Measurements from ENCODE around the gene NR2F6. TPM values are rescaled to one million over a fixed set of nuclear protein-coding genes. Genes with fewer than 3 reads are reported as not detected.
A peak's percentile ranks its signal among the peaks of the same experiment; 100 is the strongest.

The NR2F6 gene
- total and polyA plus RNA-seq, 2 of the 4 experiments (the other 2 are of a cell fraction), result 8.4 to 20.5 TPM

DNA sequence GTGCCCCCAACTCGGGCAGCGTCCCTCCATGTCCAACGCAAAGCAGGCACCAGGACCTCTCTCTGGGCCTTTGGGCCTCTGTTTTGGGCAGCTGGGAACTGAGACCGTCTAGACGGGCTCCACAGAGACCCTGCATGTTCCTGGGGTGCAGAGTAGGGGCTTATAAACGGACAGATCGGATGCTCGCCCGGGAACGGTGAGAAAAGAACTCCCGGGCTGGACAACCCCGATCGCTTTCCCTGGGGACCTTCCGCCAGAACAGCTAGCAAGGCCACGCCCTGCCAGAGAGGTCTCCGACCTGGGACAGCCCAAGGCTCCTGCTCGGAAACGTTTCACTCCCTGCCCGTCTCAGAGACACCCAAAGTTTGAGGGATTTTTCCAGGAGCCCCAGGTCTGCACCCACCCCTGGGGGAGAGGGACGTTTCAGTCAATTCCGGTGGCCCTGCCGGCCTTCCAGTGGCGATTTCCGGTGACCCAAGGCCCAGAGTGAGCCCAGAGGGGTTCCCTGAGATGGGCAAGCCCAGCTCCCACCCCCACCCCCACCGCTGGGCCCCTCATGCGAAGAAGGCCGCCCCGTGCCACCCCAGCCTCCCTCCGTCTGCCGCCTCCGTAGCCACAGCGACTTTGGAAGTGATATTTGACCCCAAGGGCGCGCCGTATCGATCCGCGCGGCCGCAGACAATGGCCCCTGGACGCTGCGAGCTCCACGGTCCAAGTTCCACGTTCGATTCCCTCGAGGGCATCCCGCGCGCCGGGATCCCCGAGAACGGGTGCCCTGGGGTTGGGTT is 1.7 kb downstream of the NR2F6 start:
- peak; percentile 7; the same call in 1 of the 2 replicates for ATAC-seq (ENCODE audit: low read depth)
- Histone ChIP-seq H2BK5ac (ENCODE audit: low read depth, low read length, poor library complexity, severe bottlenecking) (peak overlapping the region; percentile 6), H3K4ac (ENCODE audit: low read depth, low read length) (peak overlapping the region; percentile 95), H3K4me2 (ENCODE audit: low read depth, low read length) (peak overlapping the region; percentile 78), H3K9me1 (ENCODE audit: insufficient read depth, low read length) (0 out of 2 replicates have a peak, but pooled peaks cover 3% of the 10 kb centered on the region), H2AFZ (replicated peaks; ENCODE audit: low read length, poor library complexity) (peak overlapping the region; percentile 93), H3K23ac (ENCODE audit: low read depth, low read length) (peak overlapping the region; percentile 97), H4K91ac (ENCODE audit: insufficient read depth, low read depth, low read length) (peak overlapping the region; percentile 83), H3K14ac (replicated peaks; ENCODE audit: low read depth, low read length) (peak overlapping the region; percentile 91), H3K56ac (ENCODE audit: extremely low read depth, insufficient read depth, low read length) (peak overlapping the region; percentile 86), H3K9ac (ENCODE audit: low read depth, low read length) (peak overlapping the region; percentile 74), H3K9me3 (ENCODE audit: control insufficient read depth, insufficient read depth, low read length) (no peaks in the 10 kb centered on the region), H3K27me3 (ENCODE audit: control insufficient read depth, insufficient read depth, low read length) (no peaks in the 10 kb centered on the region), H3K4me1 (ENCODE audit: control insufficient read depth, insufficient read depth, low read length) (peaks cover 10% of the 10 kb centered on the region), H3K79me1 (ENCODE audit: low read depth in 1 of 2, low read length in 2 of 2) (peaks cover 22 to 47% of the 10 kb centered on the region in 2 experiments), H4K5ac (ENCODE audit: low read depth, low read length) (peak overlapping the region; percentile 61), H3K27ac (ENCODE audit: insufficient read depth, low read length) (peak overlapping the region; percentile 69), H4K8ac (ENCODE audit: low read depth in 2 of 2, low read length in 2 of 2) (peak overlapping the region; percentile 64 to 89; a peak in 3 of 4 replicates), H3K18ac (ENCODE audit: low read depth, low read length) (peak overlapping the region; percentile 36; the same call in 1 of the 2 replicates), H2AK5ac (ENCODE audit: low read depth, low read length) (peak overlapping the region; percentile 93), H2BK15ac (ENCODE audit: low read depth, low read length) (peak overlapping the region; percentile 9; the same call in 1 of the 3 replicates), H2AK9ac (replicated peaks; ENCODE audit: low read depth, low read length, poor library complexity) (peak overlapping the region; percentile 98), H4K20me1 (ENCODE audit: insufficient read depth, low read length) (peaks cover 28% of the 10 kb centered on the region), H3K36me3 (ENCODE audit: control insufficient read depth, insufficient read depth, low read length) (peaks cover 8% of the 10 kb centered on the region; the same call in 1 of the 2 replicates), H3K4me3 (ENCODE audit: insufficient read depth, low read depth, low read length) (peak overlapping the region; percentile 90), H2BK120ac (ENCODE audit: low read depth, low read length) (peak overlapping the region; percentile 62), H2BK20ac (ENCODE audit: low read depth, low read length) (0 out of 2 replicates have a peak overlapping the region, but pooled peaks have one; percentile 10)
- in situ Hi-C loops (cut with MboI; ENCODE audit: low sequenced_read_pairs), result no loop called here
- 8% methylated on average over 9 of the region's 52 CpGs; no CpG with 5 or more reads in 1 of the 2 experiments for WGBS, 2 experiments (ENCODE audit: extremely low coverage in 2 of 2, insufficient read length in 1 of 2)
- ChIA-PET CTCF (no interaction called here), POLR2A (ENCODE audit: unreplicated experiment) (no interaction called here)
- intact Hi-C loops (cut with micrococcal nuclease), result no loop called here
- BruUV-seq (replicated peaks), result no TSS peak
- peak; percentile 20 for DNase-seq
- dilution Hi-C loops (cut with HindIII; ENCODE audit: low sequenced_read_pairs, unreplicated experiment), result no loop called here
- TF ChIP-seq NFE2L2 (IDR thresholded peaks at IDR 0.05; ENCODE audit: low read depth, low read length) (no peak), RAD21 (IDR thresholded peaks at IDR 0.05; ENCODE audit: low read length) (no peak), POLR2A (IDR thresholded peaks at IDR 0.05; ENCODE audit: low read depth, low read length) (no peak), ELK1 (IDR thresholded peaks at IDR 0.05; ENCODE audit: borderline replicate concordance, low read depth, low read length) (no peak), SMC3 (IDR thresholded peaks at IDR 0.05; ENCODE audit: low read depth, low read length) (no peak), CHD1 (IDR thresholded peaks at IDR 0.05; ENCODE audit: low read depth, low read length) (no peak), RCOR1 (IDR thresholded peaks at IDR 0.05; ENCODE audit: insufficient replicate concordance, low read length) (no peak), MAFK (IDR thresholded peaks at IDR 0.05; ENCODE audit: low read depth, low read length) (no peak), CEBPB (IDR thresholded peaks at IDR 0.05; ENCODE audit: low read depth, low read length) (no peak), MXI1 (IDR thresholded peaks at IDR 0.05; ENCODE audit: borderline replicate concordance, low read depth, low read length) (no peak), RFX5 (IDR thresholded peaks at IDR 0.05; ENCODE audit: low read depth, low read length) (no peak), FOS (IDR thresholded peaks at IDR 0.05; ENCODE audit: low read depth, low read length) (no peak), BHLHE40 (IDR thresholded peaks at IDR 0.05; ENCODE audit: low read depth, low read length) (no peak)
- TF ChIP-seq, protein P1, sequence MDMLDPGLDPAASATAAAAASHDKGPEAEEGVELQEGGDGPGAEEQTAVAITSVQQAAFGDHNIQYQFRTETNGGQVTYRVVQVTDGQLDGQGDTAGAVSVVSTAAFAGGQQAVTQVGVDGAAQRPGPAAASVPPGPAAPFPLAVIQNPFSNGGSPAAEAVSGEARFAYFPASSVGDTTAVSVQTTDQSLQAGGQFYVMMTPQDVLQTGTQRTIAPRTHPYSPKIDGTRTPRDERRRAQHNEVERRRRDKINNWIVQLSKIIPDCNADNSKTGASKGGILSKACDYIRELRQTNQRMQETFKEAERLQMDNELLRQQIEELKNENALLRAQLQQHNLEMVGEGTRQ (IDR thresholded peaks at IDR 0.05; ENCODE audit: low read depth, low read length), result no peak

Data from IMR-90 (cell line).